ENCODE measurements around the gene ACBD4. TPM values are rescaled to one million over a fixed set of nuclear protein-coding genes. Genes with fewer than 3 reads are reported as not detected.

ACBD4 gene
- total and polyA plus RNA-seq, 2 of the 4 experiments (the other 2 are of a cell fraction) = 2.3 to 5.7 TPM

DNA sequence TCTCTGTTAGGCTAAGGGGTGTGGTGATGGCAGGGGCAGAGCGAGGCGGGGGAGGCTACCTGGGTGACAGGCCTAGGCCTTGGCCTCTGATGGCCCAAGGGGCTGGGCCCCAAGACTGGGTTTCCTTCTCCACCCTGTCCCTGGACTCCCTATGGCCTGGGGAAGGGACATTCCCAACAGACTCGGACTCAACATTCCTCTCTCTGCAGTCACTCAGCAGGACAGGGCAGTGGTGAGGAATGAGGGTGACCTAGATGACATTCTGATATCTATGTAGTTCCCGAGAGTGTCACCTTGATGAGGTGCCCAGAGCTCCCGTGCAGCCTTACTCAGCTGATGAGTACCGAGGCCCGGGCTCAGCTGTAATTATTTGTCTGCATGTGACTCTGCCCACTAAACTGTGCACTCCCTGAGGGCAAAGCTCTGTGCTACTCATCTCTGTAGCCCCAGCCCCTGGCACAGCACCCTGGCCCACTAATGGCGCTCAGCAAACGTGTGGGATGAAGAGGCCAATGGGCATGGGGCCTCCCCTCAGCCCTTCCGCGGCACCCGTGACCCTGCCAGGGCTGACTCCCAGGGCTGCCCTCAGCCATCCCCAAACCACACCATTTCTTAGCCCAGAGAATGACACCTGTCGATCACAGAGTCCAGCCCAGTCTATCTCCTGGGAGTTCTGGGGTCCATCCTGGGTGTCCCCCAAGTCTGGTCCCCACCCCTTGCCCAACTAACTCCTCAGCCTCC is 5.4 kb upstream of the ACBD4 start:
- in situ Hi-C loops (cut with MboI; ENCODE audit: low sequenced_read_pairs) (no loop called here), intact Hi-C loops (cut with micrococcal nuclease) (loop anchor here (5.0 kb wide), 2 partner anchors 78 to 722 kb away; partner anchors contain the start of gene DCAKD), dilution Hi-C loops (cut with HindIII; ENCODE audit: low sequenced_read_pairs, unreplicated experiment) (no loop called here)
- Histone ChIP-seq H3K9ac (ENCODE audit: low read depth, low read length) (no peak overlapping the region), H3K79me1 (ENCODE audit: low read depth in 1 of 2, low read length in 2 of 2) (peaks cover 40 to 63% of the 10 kb centered on the region in 2 experiments), H3K9me1 (ENCODE audit: insufficient read depth, low read length) (peaks cover 26% of the 10 kb centered on the region), H2AK5ac (ENCODE audit: low read depth, low read length) (peak overlapping the region; percentile 74; the same call in 1 of the 2 replicates), H3K27ac (ENCODE audit: insufficient read depth, low read length) (no peak overlapping the region), H3K4ac (ENCODE audit: low read depth, low read length) (peak overlapping the region; percentile 75), H2BK15ac (ENCODE audit: low read depth, low read length) (0 out of 3 replicates have a peak overlapping the region, but pooled peaks have one; percentile 14), H3K14ac (replicated peaks; ENCODE audit: low read depth, low read length) (0 out of 2 replicates have a peak overlapping the region, but pooled peaks have one; percentile 58), H2AFZ (replicated peaks; ENCODE audit: low read length, poor library complexity) (no peak overlapping the region), H3K18ac (ENCODE audit: low read depth, low read length) (no peak overlapping the region), H3K36me3 (ENCODE audit: control insufficient read depth, insufficient read depth, low read length) (no peaks in the 10 kb centered on the region), H2BK120ac (ENCODE audit: low read depth, low read length) (peak overlapping the region; percentile 79), H3K27me3 (ENCODE audit: control insufficient read depth, insufficient read depth, low read length) (no peaks in the 10 kb centered on the region), H3K23ac (ENCODE audit: low read depth, low read length) (peak overlapping the region; percentile 52), H2BK20ac (ENCODE audit: low read depth, low read length) (no peak overlapping the region), H2BK5ac (ENCODE audit: low read depth, low read length, poor library complexity, severe bottlenecking) (no peak overlapping the region), H4K91ac (ENCODE audit: insufficient read depth, low read depth, low read length) (peak overlapping the region; percentile 50), H3K56ac (ENCODE audit: extremely low read depth, insufficient read depth, low read length) (no peak overlapping the region), H4K5ac (ENCODE audit: low read depth, low read length) (no peak overlapping the region), H4K8ac (ENCODE audit: low read depth in 2 of 2, low read length in 2 of 2) (peak overlapping the region in 1 of 2 experiments; percentile 13; a peak in 1 of 4 replicates), H3K4me2 (ENCODE audit: low read depth, low read length) (no peak overlapping the region; the same call in 1 of the 2 replicates), H3K4me1 (ENCODE audit: control insufficient read depth, insufficient read depth, low read length) (peaks cover 34% of the 10 kb centered on the region), H3K4me3 (ENCODE audit: insufficient read depth, low read depth, low read length) (no peak overlapping the region), H4K20me1 (ENCODE audit: insufficient read depth, low read length) (peaks cover 9% of the 10 kb centered on the region; the same call in 1 of the 2 replicates), H3K9me3 (ENCODE audit: control insufficient read depth, insufficient read depth, low read length) (no peaks in the 10 kb centered on the region), H2AK9ac (replicated peaks; ENCODE audit: low read depth, low read length, poor library complexity) (peak overlapping the region; percentile 83)
- ChIA-PET POLR2A (ENCODE audit: unreplicated experiment) (no interaction called here), CTCF (no interaction called here)
- DNase-seq (peak; percentile 12), ATAC-seq (ENCODE audit: low read depth) (no peak)
- WGBS, 2 experiments (ENCODE audit: extremely low coverage in 2 of 2, insufficient read length in 1 of 2) = 73% methylated on average over 7 of the region's 13 CpGs; no CpG with 5 or more reads in 1 of the 2 experiments
- peak; percentile 53 for TF ChIP-seq BHLHE40 (IDR thresholded peaks at IDR 0.05; ENCODE audit: low read depth, low read length)
- TF ChIP-seq CHD1 (IDR thresholded peaks at IDR 0.05; ENCODE audit: low read depth, low read length) = no peak
- no TSS peak for BruUV-seq (replicated peaks)

Data from IMR-90 (cell line).